ENCODE measurements around the gene HPS4.

DNA sequence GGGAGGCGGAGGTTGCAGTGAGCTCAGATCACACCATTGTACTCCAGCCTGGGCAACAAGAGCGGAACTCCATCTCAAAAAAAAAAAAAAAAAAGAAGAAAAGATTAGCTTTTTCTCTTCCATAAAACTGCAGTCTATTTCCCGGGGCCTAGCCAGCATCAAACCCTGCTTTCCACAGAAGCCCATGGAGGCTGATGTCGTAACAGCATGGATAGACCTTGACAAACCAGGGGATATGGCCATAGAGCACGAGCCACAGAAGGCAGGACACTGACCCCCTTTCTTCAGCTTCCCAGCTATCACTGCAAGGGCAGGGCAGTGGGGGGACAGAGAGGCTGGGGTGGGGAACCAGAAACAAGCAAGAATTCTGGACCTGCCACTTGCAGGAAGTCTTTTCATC, 21.5 kb downstream of the HPS4 start:
- TF ChIP-seq, protein P1, sequence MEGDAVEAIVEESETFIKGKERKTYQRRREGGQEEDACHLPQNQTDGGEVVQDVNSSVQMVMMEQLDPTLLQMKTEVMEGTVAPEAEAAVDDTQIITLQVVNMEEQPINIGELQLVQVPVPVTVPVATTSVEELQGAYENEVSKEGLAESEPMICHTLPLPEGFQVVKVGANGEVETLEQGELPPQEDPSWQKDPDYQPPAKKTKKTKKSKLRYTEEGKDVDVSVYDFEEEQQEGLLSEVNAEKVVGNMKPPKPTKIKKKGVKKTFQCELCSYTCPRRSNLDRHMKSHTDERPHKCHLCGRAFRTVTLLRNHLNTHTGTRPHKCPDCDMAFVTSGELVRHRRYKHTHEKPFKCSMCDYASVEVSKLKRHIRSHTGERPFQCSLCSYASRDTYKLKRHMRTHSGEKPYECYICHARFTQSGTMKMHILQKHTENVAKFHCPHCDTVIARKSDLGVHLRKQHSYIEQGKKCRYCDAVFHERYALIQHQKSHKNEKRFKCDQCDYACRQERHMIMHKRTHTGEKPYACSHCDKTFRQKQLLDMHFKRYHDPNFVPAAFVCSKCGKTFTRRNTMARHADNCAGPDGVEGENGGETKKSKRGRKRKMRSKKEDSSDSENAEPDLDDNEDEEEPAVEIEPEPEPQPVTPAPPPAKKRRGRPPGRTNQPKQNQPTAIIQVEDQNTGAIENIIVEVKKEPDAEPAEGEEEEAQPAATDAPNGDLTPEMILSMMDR (conservative IDR thresholded peaks at IDR 0.05; ENCODE audit: low read length): no peak
- TF ChIP-seq EZH2phosphoT487 (IDR thresholded peaks at IDR 0.05; ENCODE audit: borderline replicate concordance, low read depth, low read length): no peak
